ENCODE measurements around the gene NET1.
"Not testable (repeated sequence)": the region's sequence is repeated elsewhere in the genome, so short reads cannot be mapped to it uniquely, and the experiment has no call there.

NET1 gene

DNA sequence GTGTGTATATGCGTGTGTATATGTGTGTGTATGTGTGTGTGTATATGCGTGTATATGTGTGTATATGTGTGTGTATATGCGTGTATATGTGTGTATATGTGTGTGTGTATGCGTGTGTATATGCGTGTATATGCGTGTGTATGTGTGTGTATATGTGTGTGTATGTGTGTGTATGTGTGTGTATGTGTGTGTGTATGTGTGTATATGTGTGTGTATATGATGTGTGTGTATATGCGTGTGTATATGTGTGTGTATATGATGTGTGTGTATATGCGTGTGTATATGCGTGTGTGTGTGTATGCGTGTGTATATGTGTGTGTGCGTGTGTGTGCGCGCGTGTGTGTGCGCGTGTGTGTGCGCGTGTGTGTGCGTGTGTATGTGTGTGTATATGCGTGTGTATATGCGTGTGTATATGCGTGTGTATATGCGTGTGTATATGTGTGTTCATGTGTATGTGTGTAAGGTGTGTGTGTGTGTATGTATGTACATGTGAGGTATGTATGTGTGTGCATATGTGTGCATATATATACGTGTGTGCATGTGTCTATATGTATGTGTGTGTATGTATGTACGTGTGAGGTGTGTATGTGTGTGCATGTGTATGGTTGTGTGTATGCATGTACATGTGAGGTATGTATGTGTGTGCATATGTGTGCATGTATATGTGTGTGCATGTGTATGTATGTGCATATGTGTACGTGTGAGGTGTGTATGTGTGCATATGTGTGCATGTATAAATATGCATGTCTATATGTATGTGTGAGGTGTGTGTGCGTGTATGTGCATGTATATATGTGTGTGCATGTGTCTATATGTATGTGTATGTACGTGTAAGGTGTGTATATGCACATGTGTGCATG, 41.6 kb upstream of the NET1 start:
- TF ChIP-seq, protein P1, sequence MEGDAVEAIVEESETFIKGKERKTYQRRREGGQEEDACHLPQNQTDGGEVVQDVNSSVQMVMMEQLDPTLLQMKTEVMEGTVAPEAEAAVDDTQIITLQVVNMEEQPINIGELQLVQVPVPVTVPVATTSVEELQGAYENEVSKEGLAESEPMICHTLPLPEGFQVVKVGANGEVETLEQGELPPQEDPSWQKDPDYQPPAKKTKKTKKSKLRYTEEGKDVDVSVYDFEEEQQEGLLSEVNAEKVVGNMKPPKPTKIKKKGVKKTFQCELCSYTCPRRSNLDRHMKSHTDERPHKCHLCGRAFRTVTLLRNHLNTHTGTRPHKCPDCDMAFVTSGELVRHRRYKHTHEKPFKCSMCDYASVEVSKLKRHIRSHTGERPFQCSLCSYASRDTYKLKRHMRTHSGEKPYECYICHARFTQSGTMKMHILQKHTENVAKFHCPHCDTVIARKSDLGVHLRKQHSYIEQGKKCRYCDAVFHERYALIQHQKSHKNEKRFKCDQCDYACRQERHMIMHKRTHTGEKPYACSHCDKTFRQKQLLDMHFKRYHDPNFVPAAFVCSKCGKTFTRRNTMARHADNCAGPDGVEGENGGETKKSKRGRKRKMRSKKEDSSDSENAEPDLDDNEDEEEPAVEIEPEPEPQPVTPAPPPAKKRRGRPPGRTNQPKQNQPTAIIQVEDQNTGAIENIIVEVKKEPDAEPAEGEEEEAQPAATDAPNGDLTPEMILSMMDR (IDR thresholded peaks at IDR 0.05; ENCODE audit: borderline replicate concordance, control extremely low read depth, extremely low read depth, insufficient read depth, missing control alignments), result no peak
- in situ Hi-C loops (cut with MboI; ENCODE audit: low sequenced_read_pairs, unreplicated experiment), result no loop called here
- no peak for DNase-seq (ENCODE audit: low spot score)

- in situ Hi-C loops (cut with MboI; ENCODE audit: low sequenced_read_pairs, unreplicated experiment), result no loop called here
- TF ChIP-seq, protein P1 (IDR thresholded peaks at IDR 0.05; ENCODE audit: borderline replicate concordance, control extremely low read depth, extremely low read depth, insufficient read depth, missing control alignments), result no peak
- no peak for DNase-seq (ENCODE audit: low spot score)
Observed at GRCh38 chr10:5373307-5373706, 39.0 kb upstream of the NET1 start.

DNA sequence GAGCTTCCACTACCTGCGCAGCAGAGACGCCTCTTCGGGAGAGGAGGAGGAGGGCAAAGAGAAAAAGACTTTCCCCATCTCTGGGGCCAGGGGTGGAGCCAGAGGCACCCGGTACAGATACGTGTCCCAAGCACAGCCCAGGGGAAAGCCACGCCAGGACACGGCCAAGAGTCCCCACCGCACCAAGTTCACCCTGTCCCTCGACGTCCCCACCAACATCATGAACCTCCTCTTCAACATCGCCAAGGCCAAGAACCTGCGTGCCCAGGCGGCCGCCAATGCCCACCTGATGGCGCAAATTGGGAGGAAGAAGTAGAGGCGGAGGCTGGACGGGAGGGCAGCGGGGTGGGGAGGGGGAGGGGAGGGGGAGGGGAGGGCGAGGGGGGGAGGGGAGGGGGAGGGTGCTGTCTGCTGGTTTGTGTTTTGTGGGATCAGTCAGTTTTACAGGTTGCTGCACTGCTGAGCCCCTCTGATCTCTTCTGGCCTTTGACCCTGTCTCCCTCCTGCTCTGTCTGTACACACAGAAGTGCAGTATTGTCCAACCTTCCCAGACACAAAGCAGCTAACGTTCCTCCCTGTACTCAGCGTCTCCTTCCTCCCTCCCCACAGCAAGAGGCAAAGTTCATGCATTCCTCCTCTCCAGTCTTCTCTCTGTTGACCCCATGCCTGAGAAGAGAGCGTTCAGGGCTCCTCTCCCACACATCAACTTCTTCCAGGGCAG, 38.3 kb upstream of the NET1 start:
- TF ChIP-seq, protein P1 (IDR thresholded peaks at IDR 0.05; ENCODE audit: borderline replicate concordance, control extremely low read depth, extremely low read depth, insufficient read depth, missing control alignments), result no peak
- DNase-seq (ENCODE audit: low spot score), result no peak
- in situ Hi-C loops (cut with MboI; ENCODE audit: low sequenced_read_pairs, unreplicated experiment), result no loop called here

- TF ChIP-seq, protein P1 (IDR thresholded peaks at IDR 0.05; ENCODE audit: borderline replicate concordance, control extremely low read depth, extremely low read depth, insufficient read depth, missing control alignments), result no peak
- in situ Hi-C loops (cut with MboI; ENCODE audit: low sequenced_read_pairs, unreplicated experiment), result loop anchor here (25.0 kb wide), 1 partner anchor 539 kb away; the partner anchor contains the start of gene AKR1E2
Observed at GRCh38 chr10:5376450-5376849, 35.9 kb upstream of the NET1 start.

DNA sequence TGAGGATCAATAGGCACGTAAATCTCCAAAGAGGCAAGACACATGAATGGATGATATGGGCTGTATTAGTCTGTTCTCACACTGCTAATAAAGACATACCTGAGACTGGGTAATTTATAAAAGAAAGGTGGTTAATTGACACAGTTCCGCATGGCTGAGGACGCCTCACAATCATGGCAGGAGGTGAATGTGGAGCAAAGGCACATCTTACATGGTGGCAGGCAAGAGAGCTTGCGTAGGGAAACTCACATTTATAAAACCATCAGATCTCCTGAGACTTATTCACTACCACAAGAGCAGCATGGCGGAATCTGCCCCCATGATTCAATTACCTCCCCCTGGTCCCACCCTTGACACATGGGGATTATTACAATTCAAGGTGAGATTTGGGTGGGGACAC, 33.2 kb upstream of the NET1 start:
- not testable (repeated sequence) for DNase-seq (ENCODE audit: low spot score)
- in situ Hi-C loops (cut with MboI; ENCODE audit: low sequenced_read_pairs, unreplicated experiment), result loop anchor here (25.0 kb wide), 1 partner anchor 542 kb away; the partner anchor contains the start of gene AKR1E2

More at GRCh38 chr10:5376450-5376849, 35.9 kb upstream of the NET1 start:
- no peak for DNase-seq (ENCODE audit: low spot score)

- in situ Hi-C loops (cut with MboI; ENCODE audit: low sequenced_read_pairs, unreplicated experiment), result loop anchor here (25.0 kb wide), 1 partner anchor 543 kb away; the partner anchor contains the start of gene AKR1E2
- not testable (repeated sequence) for DNase-seq (ENCODE audit: low spot score)
Observed at GRCh38 chr10:5380395-5380794, 32.0 kb upstream of the NET1 start.

DNA sequence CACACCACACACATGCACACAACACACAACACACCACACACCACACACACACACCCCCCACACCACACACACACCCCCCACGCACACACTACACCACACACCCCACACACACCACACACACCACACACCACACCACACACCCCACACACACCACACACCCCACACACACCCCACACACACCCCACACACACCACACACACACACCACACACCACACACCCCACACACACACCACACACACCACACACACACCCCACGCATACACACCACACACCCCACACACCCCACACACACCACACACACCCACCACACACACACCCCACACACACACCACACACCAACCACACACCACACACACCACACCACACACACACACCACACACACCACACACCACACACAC, 31.2 kb upstream of the NET1 start:
- TF ChIP-seq, protein P1 (IDR thresholded peaks at IDR 0.05; ENCODE audit: borderline replicate concordance, control extremely low read depth, extremely low read depth, insufficient read depth, missing control alignments), result no peak
- DNase-seq (ENCODE audit: low spot score), result no peak
- in situ Hi-C loops (cut with MboI; ENCODE audit: low sequenced_read_pairs, unreplicated experiment), result loop anchor here (25.0 kb wide), 1 partner anchor 544 kb away; the partner anchor contains the start of gene AKR1E2
